KOPT-K1 (cell line): ENCODE data around the gene VEPH1.

Source experiments
- H3K27ac ChIP-seq: fragments of 200-600 bp; sonication (generic); 2 replicates; pipeline ENCODE4 v1.5.1; 2016; ENCODE audit warnings: antibody characterized with exemption, mild to moderate bottlenecking, low read depth, low read length; ENCODE audit not compliant: poor library complexity, severe bottlenecking
- H3K36me3 ChIP-seq: fragments of 200-600 bp; sonication (generic); 2 replicates; pipeline ENCODE4 v1.5.1; 2017; ENCODE audit warnings: antibody characterized with exemption, mild to moderate bottlenecking, low read length, moderate library complexity; ENCODE audit not compliant: insufficient read depth
- H3K9me3 ChIP-seq: fragments of 200-600 bp; sonication (generic); 2 replicates; pipeline ENCODE4 v1.5.1; 2017; ENCODE audit warnings: antibody characterized with exemption, low read length, mild to moderate bottlenecking; ENCODE audit not compliant: insufficient read depth, poor library complexity, severe bottlenecking

Gene VEPH1

DNA sequence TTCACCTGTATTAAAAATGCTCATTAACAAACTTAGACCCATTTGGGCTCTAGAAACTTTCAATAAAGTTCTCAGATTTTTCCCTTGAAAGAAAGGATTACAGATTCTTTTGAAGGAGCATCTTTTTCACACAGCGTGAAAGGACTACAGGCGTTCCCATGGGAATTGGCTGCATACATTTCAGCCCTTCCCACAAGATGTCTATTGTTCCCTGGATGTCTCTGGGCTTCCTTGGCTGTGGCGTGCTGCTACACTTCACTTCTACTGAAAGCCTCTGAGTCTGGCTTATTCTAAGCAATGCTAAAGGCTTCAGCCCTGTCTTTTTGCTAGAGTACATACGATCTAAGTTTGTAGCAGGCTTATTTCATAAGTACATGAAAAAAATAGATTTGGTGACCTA lies 1.4 kb downstream of the VEPH1 start:
- Histone ChIP-seq H3K36me3 (no peaks in the 10 kb centered on the region), H3K9me3 (no peaks in the 10 kb centered on the region), H3K27ac (no peak overlapping the region)

DNA sequence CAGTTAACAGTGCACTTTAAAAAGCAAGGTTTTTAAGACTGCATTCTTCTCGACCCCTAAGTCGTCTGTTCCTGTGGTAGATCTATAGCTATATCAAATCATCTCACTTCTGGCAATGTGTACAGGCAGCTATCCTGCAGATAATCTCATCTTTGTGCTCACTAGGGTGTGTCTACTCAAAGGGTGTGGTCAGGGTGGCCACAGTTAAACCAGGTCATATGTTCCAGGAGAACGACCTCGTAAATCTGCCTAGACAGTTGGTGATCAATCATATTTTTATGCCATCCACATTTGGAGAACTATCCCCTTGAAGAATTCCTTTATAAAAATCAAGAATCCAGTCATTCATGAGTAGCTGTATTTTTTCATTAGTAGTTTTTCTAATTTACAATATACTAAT lies 3.0 kb downstream of the VEPH1 start:
- H3K36me3 ChIP-seq, result no peaks in the 10 kb centered on the region
- no peak overlapping the region for H3K27ac ChIP-seq
- H3K9me3 ChIP-seq, result no peaks in the 10 kb centered on the region

- Histone ChIP-seq H3K9me3 (no peaks in the 10 kb centered on the region), H3K27ac (no peak overlapping the region), H3K36me3 (no peaks in the 10 kb centered on the region)
These were observed 3.8 kb downstream of the VEPH1 start for GRCh38 chr3:157499342-157499963.

GRCh38 chr3:157498371-157498770 lies 4.8 kb downstream of the VEPH1 start:
- H3K27ac ChIP-seq, result no peak overlapping the region

GRCh38 chr3:157495846-157496245 lies 7.4 kb downstream of the VEPH1 start:
- Histone ChIP-seq H3K9me3 (no peaks in the 10 kb centered on the region), H3K36me3 (no peaks in the 10 kb centered on the region), H3K27ac (no peak overlapping the region)

More at GRCh38 chr3:157498371-157498770, 4.8 kb downstream of the VEPH1 start:
- Histone ChIP-seq H3K36me3 (no peaks in the 10 kb centered on the region), H3K9me3 (no peaks in the 10 kb centered on the region)

- Histone ChIP-seq H3K27ac (no peak overlapping the region), H3K36me3 (no peaks in the 10 kb centered on the region)
These were observed 8.5 kb downstream of the VEPH1 start for GRCh38 chr3:157494581-157495281.

DNA sequence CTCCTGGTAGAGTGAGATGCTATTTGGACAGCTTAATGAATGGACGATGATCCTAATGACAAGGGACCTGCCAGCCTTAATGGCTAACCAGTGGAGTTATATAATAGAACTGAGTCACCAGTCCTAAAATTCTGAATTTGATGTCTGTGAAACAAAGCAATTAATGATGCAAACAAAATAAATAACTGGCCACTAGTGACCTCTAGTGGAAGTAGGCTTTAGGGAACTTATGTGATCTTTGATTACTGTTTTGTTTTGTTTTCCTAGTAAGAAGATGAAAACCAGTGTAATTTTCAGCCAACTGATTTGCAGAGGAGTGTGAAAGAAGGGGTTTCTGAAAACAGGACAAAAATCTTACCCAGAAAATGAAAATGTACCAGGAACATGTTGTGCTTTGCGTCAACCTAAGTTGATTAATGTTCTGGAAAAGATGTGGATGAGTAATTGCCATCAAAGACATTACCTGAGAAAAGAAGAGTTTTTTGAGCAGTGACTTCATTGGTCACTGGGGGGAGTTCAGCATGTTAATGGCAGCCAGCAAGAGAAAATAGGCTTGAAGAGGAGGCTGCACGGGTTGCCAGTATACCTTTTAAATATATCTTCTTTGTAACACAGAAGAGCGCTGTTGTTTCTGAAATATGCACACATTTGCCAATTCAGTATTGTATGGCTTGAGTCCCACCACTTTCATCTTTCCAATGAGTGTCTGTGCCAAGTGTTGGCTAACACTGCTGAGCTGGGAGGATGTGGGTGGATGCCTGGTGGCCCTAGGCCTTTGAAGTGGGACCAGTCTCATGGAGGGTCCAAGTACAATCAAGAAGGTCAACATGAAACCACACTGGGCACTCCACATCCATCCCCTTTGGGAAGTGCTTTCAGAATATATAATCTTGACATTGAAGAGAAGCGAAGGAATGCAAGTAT lies 9.3 kb downstream of the VEPH1 start:
- Histone ChIP-seq H3K36me3 (no peaks in the 10 kb centered on the region), H3K27ac (no peak overlapping the region), H3K9me3 (no peaks in the 10 kb centered on the region)

More at GRCh38 chr3:157494581-157495281, 8.5 kb downstream of the VEPH1 start:
- no peaks in the 10 kb centered on the region for H3K9me3 ChIP-seq

DNA sequence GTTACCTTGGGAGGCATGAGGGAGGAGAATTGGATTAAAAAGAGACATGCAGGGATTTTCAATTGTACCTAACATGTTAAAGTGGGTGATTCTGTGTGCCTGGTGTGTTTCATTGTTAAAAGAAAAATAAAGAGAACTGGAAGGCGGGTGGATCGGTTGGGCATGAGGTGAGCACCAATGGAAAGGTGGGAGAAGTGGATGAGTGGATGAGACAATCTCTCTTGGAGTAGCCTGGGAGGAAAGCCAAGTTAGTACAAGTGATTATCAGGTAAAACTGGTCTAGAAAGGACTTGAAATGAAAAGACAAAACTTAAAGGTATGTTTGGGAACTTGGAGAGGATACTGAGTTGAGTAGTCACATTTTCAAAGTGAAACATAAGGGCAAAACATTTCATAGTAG lies 12.1 kb downstream of the VEPH1 start:
- H3K27ac ChIP-seq, result no peak overlapping the region
- H3K36me3 ChIP-seq, result no peaks in the 10 kb centered on the region

GRCh38 chr3:157488144-157488543 lies 15.1 kb downstream of the VEPH1 start:
- H3K27ac ChIP-seq, result no peak overlapping the region
- H3K9me3 ChIP-seq, result no peaks in the 10 kb centered on the region
- H3K36me3 ChIP-seq, result no peaks in the 10 kb centered on the region

More for the DNA sequence above, 12.1 kb downstream of the VEPH1 start:
- H3K9me3 ChIP-seq, result no peaks in the 10 kb centered on the region

GRCh38 chr3:157487339-157487738 lies 15.9 kb downstream of the VEPH1 start:
- no peaks in the 10 kb centered on the region for H3K9me3 ChIP-seq
- H3K27ac ChIP-seq, result no peak overlapping the region
- H3K36me3 ChIP-seq, result no peaks in the 10 kb centered on the region

- H3K36me3 ChIP-seq, result no peaks in the 10 kb centered on the region
- H3K27ac ChIP-seq, result no peak overlapping the region
- H3K9me3 ChIP-seq, result no peaks in the 10 kb centered on the region
These were observed 23.6 kb downstream of the VEPH1 start for GRCh38 chr3:157479464-157480243.

DNA sequence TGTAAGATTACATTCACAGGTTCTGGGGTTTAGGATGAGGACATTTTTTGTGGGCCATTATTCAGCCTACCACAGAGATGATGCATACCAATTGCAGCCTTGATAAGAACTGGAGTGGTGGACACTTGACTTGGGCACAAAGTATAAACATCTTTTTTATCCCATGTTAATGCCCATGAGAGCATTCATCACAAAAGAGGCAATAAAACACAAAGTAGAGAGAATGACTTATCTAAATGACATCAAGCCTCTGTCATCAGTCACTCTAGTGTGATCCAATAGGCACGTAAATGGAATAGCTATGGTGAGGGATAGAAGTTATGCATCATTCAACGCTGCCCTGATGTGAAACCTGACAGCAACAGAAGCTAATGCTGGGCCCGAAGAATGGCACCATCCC lies 25.8 kb downstream of the VEPH1 start:
- Histone ChIP-seq H3K27ac (no peak overlapping the region), H3K9me3 (no peaks in the 10 kb centered on the region), H3K36me3 (no peaks in the 10 kb centered on the region)

DNA sequence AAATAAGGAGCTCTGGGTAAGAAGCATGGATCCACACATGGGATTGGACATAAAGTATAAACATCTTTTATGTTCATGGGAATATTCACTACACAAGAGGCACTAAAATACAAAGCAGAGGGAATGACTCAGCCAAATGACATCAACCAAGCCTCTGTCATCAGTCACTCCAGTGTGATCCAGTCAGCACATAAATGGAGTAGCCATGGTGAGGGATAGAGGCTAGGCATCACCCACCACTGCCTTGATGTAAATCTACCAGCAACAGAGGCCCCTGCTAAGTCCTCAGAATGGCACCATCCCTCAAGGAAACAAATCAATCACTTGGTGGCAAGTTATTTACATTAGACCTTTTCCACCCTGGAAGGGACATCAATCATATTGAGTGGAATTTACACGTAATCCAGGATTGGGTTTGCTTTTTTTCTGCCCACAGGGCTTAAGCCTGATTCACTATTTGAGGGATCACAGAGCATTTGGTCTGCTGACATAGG lies 27.2 kb downstream of the VEPH1 start:
- Histone ChIP-seq H3K27ac (no peak overlapping the region), H3K36me3 (no peaks in the 10 kb centered on the region), H3K9me3 (no peaks in the 10 kb centered on the region)

DNA sequence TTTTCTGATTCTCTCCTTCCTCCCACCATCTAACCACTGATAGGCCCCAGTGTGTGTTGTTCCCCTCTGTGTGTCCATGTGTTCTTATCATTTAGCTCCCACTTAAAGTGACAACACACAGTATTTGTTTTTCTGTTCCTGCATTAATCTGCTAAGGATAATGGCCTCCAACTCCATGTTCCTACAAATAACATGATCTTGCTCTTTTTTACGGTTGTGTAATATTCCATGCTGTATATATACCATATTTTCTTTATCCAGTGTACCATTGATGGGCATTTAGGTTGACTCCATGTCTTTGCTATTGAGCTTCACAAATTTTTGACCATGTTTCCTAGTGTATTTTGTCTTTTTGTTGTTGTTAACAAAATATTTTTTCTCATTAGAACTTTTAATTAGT lies 30.6 kb downstream of the VEPH1 start:
- no peaks in the 10 kb centered on the region for H3K36me3 ChIP-seq
- no peak overlapping the region for H3K27ac ChIP-seq
- no peaks in the 10 kb centered on the region for H3K9me3 ChIP-seq
